BJ (cell line): Measurements from ENCODE around the gene RIC8B. TPM values are rescaled to one million over a fixed set of nuclear protein-coding genes. Genes with fewer than 3 reads are reported as not detected.

Experiments
- CTCF ChIA-PET: fragments of 350-600 bp; formaldehyde crosslinking; extraction: SDS; loops from one replicate; lab custom pipeline; 2021; ENCODE audit warnings: antibody characterized with exemption, inconsistent platforms; lab: Yijun Ruan, JAX
- POLR2A ChIA-PET: fragments of 300-600 bp; sonication (Branson Sonifier 250); formaldehyde crosslinking; extraction: SDS; loops from one replicate; lab custom pipeline; 2021; ENCODE audit warnings: antibody characterized with exemption; lab: Charles Lee
- DNase-seq: peaks from one replicate; pipeline ENCODE4 v3.0.0-alpha.2; 2011; ENCODE audit warnings: low read depth
- H3K27me3 ChIP-seq: 2 replicates; pipeline ENCODE4 v1.6.0; 2011; ENCODE audit warnings: low read length; ENCODE audit not compliant: control insufficient read depth, insufficient read depth
- H3K36me3 ChIP-seq: 2 replicates; pipeline ENCODE4 v1.5.1; 2011; ENCODE audit warnings: low read length; ENCODE audit not compliant: control insufficient read depth, insufficient read depth
- H3K4me3 ChIP-seq: 2 replicates; pipeline ENCODE4 v1.5.1; 2011; ENCODE audit warnings: low read depth, mild to moderate bottlenecking, control low read depth, low read length
- polyA plus RNA-seq: library from polyadenylated mRNA; depleted of rRNA; stranded (reverse); fragments of >200 nt; gene quantifications from 2 replicates; pipeline ENCODE4 v1.2.3, GENCODE V29; 2011
- TF ChIP-seq, protein P1 (sequence below): IDR thresholded peaks from 2 replicates; pipeline ENCODE4 v1.5.1; 2011; ENCODE audit warnings: low read depth, mild to moderate bottlenecking, control low read depth, inconsistent platforms, low read length, moderate library complexity; ENCODE audit not compliant: insufficient read depth

Gene RIC8B
- polyA plus RNA-seq, 1 experiment, result 5.6 TPM

DNA sequence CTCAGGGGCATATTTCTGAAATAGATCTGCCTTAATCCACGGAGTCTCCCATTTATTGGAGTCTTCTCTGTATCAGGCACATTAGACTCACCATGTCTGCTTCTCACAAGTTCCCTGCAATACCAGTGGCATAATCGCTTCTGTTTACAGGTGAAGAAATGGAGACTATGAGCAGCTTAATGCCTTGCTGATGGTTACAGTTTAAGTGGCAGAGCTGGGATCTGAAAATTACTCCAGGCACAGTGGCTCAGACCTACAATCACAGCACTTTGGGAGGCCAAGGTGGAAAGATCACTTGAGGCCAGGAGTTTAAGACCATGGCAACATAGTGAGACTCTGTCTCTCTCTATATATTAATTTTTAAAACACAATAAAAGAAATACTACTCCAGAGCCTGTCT is 7.3 kb upstream of the RIC8B start:
- ChIA-PET CTCF (interaction anchor here (0.8 to 1.1 kb wide), 2 partner anchors 13 to 75 kb away, joined by 3 to 4 read pairs; no protein-coding TSS in a partner anchor), POLR2A (no interaction called here)
- DNase-seq, result no peak
- H3K4me3 ChIP-seq, result no peak overlapping the region
- H3K27me3 ChIP-seq, result no peaks in the 10 kb centered on the region
- TF ChIP-seq, protein P1, sequence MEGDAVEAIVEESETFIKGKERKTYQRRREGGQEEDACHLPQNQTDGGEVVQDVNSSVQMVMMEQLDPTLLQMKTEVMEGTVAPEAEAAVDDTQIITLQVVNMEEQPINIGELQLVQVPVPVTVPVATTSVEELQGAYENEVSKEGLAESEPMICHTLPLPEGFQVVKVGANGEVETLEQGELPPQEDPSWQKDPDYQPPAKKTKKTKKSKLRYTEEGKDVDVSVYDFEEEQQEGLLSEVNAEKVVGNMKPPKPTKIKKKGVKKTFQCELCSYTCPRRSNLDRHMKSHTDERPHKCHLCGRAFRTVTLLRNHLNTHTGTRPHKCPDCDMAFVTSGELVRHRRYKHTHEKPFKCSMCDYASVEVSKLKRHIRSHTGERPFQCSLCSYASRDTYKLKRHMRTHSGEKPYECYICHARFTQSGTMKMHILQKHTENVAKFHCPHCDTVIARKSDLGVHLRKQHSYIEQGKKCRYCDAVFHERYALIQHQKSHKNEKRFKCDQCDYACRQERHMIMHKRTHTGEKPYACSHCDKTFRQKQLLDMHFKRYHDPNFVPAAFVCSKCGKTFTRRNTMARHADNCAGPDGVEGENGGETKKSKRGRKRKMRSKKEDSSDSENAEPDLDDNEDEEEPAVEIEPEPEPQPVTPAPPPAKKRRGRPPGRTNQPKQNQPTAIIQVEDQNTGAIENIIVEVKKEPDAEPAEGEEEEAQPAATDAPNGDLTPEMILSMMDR, result no peak
- no peaks in the 10 kb centered on the region for H3K36me3 ChIP-seq

DNA sequence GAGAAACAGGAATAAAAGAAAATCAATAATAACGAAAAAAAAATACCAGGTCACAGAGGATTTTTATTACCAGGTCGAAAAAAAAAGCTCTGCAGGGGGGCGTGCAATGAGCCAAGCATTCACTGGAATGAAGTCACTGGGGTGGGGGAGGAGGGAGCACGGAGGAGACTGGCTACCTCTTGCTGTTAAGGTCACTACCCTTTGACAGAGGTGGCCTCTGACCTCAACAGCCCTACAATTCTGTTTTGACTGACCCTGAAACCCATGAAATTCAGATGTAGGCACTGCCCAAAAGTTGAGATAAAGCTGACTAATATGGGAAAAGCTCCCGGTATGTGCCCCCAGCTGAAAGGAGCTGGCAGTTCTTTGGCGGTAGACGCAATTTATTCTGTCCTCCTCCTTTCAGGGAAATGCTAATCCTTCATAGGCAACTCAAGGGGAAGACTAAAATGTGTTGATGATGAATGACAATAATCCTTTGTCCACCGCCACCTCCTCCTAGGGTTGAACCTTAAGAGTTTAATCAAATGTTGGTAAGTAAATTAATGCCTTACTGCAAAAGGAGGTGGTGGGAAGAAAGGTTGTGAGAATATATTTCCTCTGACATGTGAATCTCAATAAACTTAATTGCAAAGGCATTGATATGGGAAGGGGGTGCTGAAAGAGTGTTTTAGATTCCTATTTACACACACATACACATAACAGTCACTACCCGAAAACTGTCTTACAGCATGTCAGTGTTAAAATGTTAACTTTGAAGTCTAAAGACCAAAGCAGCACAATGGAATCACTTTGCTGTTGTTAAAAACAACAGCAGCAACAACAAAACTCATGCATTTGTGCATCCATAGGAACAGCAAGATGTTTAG is 6.3 kb upstream of the RIC8B start:
- POLR2A ChIA-PET, result no interaction called here
- Histone ChIP-seq H3K36me3 (no peaks in the 10 kb centered on the region), H3K27me3 (no peaks in the 10 kb centered on the region), H3K4me3 (no peak overlapping the region)
- CTCF ChIA-PET, result interaction anchor here (0.6 to 0.8 kb wide), 3 partner anchors 14 to 846 kb away, joined by 3 to 6 read pairs (median 4); no protein-coding TSS in a partner anchor
- TF ChIP-seq, protein P1, result no peak
- no peak for DNase-seq

DNA sequence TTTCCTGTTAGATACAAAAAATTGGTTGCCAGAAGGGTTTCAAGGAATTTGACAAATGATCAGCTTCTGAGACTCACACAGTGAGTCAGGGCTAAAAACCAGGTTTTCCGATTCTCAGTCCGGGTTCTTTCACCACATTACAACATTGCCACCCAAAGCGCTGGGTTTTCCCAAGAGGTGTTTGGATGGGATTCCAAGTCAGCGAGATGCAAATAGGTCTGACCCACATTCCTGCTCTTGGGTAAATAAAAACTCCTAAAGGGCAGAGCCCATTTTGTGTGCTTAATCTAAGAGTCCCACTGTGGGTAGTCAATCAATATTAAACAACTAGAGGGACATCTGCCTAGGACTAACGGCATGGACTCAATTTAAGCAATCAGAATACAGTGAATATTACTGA is 5.4 kb upstream of the RIC8B start:
- ChIA-PET POLR2A (no interaction called here), CTCF (no interaction called here)
- H3K36me3 ChIP-seq, result no peaks in the 10 kb centered on the region
- TF ChIP-seq, protein P1, result no peak
- H3K27me3 ChIP-seq, result no peaks in the 10 kb centered on the region
- no peak overlapping the region for H3K4me3 ChIP-seq
- DNase-seq, result no peak

DNA sequence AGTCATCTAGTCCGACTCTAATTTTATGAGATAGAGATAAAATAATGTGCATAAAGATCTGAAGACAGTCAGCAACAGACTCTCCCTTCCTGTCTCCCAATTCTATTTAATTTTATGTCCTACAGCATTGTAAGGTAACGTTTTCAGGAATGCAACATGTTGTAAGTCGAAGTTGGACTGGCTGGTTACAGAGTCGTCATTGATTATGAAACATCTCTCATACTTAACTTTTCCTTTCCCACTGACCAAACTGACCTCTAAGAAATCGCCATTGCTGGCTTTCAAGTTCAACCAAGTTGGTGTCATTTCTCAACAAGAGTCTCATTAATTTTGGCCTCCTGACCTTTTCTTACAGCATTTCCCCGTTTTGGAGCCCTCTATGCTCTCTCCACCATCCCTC is 4.9 kb upstream of the RIC8B start:
- Histone ChIP-seq H3K36me3 (no peaks in the 10 kb centered on the region), H3K27me3 (no peaks in the 10 kb centered on the region), H3K4me3 (no peak overlapping the region)
- TF ChIP-seq, protein P1, result no peak
- POLR2A ChIA-PET, result no interaction called here
- no peak for DNase-seq
- CTCF ChIA-PET, result no interaction called here

DNA sequence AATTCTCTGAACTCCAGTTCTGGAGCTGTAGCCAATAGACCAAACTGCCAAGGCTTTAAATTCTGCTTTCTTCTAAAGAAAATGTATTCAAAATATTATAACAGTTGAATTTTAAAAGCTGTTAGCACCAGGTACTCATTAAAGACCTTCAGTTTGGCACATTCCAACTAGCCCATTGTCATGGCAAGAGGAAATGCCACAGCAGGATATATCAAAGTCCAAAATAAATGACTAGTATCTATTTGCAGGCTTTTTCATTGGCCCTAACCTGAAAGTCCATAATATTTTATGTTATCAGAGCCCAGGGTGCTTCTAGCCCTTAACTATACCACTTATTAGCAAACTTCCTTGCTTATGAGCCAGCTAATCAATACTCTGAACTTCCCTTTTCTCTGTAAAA is 3.1 kb upstream of the RIC8B start:
- TF ChIP-seq, protein P1, result no peak
- H3K27me3 ChIP-seq, result no peaks in the 10 kb centered on the region
- no peaks in the 10 kb centered on the region for H3K36me3 ChIP-seq
- no peak overlapping the region for H3K4me3 ChIP-seq
- CTCF ChIA-PET, result interaction anchor here (1.5 kb wide), 1 partner anchor 20 kb away, joined by 3 read pairs; no protein-coding TSS in a partner anchor
- no peak for DNase-seq
- POLR2A ChIA-PET, result no interaction called here
